ENCODE data around the gene PCP4L1.

- TF ChIP-seq EZH2phosphoT487 (IDR thresholded peaks at IDR 0.05; ENCODE audit: low read length): no peak
- TF ChIP-seq, protein P1, sequence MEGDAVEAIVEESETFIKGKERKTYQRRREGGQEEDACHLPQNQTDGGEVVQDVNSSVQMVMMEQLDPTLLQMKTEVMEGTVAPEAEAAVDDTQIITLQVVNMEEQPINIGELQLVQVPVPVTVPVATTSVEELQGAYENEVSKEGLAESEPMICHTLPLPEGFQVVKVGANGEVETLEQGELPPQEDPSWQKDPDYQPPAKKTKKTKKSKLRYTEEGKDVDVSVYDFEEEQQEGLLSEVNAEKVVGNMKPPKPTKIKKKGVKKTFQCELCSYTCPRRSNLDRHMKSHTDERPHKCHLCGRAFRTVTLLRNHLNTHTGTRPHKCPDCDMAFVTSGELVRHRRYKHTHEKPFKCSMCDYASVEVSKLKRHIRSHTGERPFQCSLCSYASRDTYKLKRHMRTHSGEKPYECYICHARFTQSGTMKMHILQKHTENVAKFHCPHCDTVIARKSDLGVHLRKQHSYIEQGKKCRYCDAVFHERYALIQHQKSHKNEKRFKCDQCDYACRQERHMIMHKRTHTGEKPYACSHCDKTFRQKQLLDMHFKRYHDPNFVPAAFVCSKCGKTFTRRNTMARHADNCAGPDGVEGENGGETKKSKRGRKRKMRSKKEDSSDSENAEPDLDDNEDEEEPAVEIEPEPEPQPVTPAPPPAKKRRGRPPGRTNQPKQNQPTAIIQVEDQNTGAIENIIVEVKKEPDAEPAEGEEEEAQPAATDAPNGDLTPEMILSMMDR (IDR thresholded peaks at IDR 0.05; ENCODE audit: low read length): no peak
These were observed 14.9 kb downstream of the PCP4L1 start for GRCh38 chr1:161273402-161273801.

Data from MM.1S (cell line).